Adipose tissue (tissue), 3 donors: Measurements from ENCODE around the gene KMT2E. TPM values are rescaled to one million over a fixed set of nuclear protein-coding genes. Genes with fewer than 3 reads are reported as not detected.

Experiments
- H3K27ac ChIP-seq: one replicate; pipeline ENCODE4 v1.5.1; 2013; ENCODE audit warnings: low read depth, low read length
- WGBS, 3 donors: extraction: QIAGEN DNeasy Blood & Tissue Kit; methylation state at CpG; one replicate each; pipeline ENCODE4 v1.1.7; 2013; 5-methylcytosine and 5-hydroxymethylcytosine counted together
- polyA plus RNA-seq, 3 donors: library from polyadenylated mRNA; stranded (reverse); fragments of 200-250 nt; gene quantifications; one replicate each; pipeline ENCODE4 v1.2.3, GENCODE V29; 2013
- donor health status: healthy with polysubstance abuse.
- donor health status: Bipolar disorder and iron deficiency.
- donor health status: healthy.

KMT2E gene
- polyA plus RNA-seq, 3 donors: 14.2 to 21.1 (median 20.2) TPM

- no peak overlapping the region for H3K27ac ChIP-seq
- WGBS, 3 donors: 91 to 97% (median 94%) methylated on average over 7 of the region's 7 CpGs
Observed at GRCh38 chr7:105133358-105133757, 119.4 kb downstream of the KMT2E start.

GRCh38 chr7:105133986-105134655 lies 120.1 kb downstream of the KMT2E start:
- WGBS, 3 donors: 81 to 85% (median 83%) methylated on average over 9 of the region's 9 CpGs
- H3K27ac ChIP-seq: no peak overlapping the region

- 72 to 82% (median 72%) methylated on average over 3 of the region's 3 CpGs for WGBS, 3 donors
- no peak overlapping the region for H3K27ac ChIP-seq
Observed at GRCh38 chr7:105136221-105136620, 122.2 kb downstream of the KMT2E start.

DNA sequence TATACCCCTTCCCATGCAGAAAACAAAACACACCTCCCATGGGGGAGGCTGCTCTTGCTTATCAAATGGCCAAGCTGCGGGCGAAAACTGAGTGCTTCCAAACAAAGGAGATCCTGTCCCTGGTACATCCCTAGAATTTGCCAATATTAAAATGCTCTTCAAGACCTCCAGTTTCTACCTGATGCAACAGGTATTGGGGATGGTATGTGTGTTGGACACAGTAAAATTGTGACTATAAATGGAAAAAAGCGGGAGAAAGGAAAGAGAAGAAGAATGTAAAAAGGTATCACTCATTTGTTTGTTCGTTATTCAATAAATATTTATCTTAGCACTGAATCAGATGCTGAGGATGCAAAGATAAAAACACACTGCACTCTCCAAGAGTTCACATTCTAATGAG lies 123.9 kb downstream of the KMT2E start:
- 93 to 96% (median 96%) methylated on average over 4 of the region's 4 CpGs for WGBS, 3 donors
- no peak overlapping the region for H3K27ac ChIP-seq

GRCh38 chr7:105139381-105139780 lies 125.4 kb downstream of the KMT2E start:
- H3K27ac ChIP-seq: no peak overlapping the region

- WGBS, 3 donors: 68 to 74% (median 73%) methylated on average over 6 of the region's 6 CpGs
- no peak overlapping the region for H3K27ac ChIP-seq
Observed at GRCh38 chr7:105141068-105141467, 127.1 kb downstream of the KMT2E start.

DNA sequence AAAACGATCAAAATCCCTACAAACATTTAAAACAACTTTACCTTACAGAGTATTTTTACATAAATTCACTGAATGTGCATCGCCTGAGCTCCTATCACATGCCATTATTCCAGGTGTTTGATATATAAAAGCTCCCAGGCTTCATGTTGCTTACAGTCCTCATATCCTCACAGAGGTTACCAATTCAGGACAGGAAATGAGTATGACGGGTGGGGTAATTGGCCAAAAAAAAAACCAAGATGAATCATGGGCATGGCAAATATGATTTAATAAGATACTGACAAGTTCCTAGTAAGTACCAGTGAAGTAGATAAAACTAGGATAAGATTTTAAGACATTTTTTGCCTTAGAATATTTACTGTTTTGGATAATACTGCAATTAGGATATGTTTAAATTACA lies 135.8 kb downstream of the KMT2E start:
- WGBS, 3 donors: 36 to 71% (median 65%) methylated on average over 3 of the region's 3 CpGs
- H3K27ac ChIP-seq: no peak overlapping the region

- 74 to 81% (median 81%) methylated on average over 3 of the region's 3 CpGs for WGBS, 3 donors
- no peak overlapping the region for H3K27ac ChIP-seq
Observed at GRCh38 chr7:105151152-105151551, 137.1 kb downstream of the KMT2E start.

GRCh38 chr7:105153531-105153930 lies 139.5 kb downstream of the KMT2E start:
- WGBS, 3 donors: 86 to 92% (median 88%) methylated on average over 6 of the region's 6 CpGs
- no peak overlapping the region for H3K27ac ChIP-seq

- H3K27ac ChIP-seq: no peak overlapping the region
- 53 to 58% (median 54%) methylated on average over 2 of the region's 2 CpGs for WGBS, 3 donors
Observed at GRCh38 chr7:105154084-105154483, 140.1 kb downstream of the KMT2E start.

DNA sequence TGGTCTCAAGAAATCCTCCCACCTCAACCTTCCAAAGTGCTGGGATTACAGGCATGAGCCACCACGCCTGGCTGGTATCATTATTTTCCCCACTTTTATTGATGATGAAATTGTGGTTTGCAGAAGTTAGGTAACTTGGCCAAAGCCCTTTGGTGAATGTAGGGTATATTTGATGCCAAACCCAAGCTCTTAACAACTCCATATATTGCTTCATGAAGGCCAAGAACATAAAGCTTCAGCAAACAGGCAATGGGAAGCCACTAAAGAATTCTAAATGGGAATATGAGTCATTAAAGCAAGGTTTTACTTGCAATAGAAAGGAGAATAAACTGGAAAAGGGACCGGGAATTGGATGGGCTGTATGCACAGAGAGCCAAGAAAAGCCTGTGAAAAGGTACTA lies 142.7 kb downstream of the KMT2E start:
- 77 to 94% (median 85%) methylated on average over 2 of the region's 2 CpGs for WGBS, 3 donors
- H3K27ac ChIP-seq: no peak overlapping the region

DNA sequence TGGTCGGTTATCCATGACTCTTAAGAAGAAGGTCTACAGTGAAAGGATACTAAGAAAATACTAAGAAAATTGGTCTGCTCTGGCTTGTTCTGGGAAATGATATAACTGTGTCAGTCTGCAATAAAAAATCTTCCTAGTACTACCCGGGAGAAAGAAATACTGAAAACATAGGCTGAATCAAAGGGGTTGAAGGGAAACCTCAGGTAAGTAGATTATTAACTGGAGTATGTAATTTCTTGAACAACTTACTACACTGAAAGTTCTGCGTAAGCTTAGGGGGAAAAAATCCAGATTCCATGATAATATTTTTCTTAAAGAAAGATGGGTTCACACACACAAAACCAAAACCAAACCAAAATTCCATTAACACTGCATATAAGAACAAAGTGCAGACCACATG lies 143.3 kb downstream of the KMT2E start:
- H3K27ac ChIP-seq: no peak overlapping the region
- 82 to 96% (median 95%) methylated on average over 3 of the region's 3 CpGs for WGBS, 3 donors

GRCh38 chr7:105161366-105161765 lies 147.4 kb downstream of the KMT2E start:
- H3K27ac ChIP-seq: no peak overlapping the region
- WGBS, 3 donors: 94 to 95% (median 94%) methylated on average over 1 of the region's 1 CpG
